Endodermal cell (in vitro differentiated cells): ENCODE data around the gene RHBDF1. TPM values are rescaled to one million over a fixed set of nuclear protein-coding genes. Genes with fewer than 3 reads are reported as not detected.
"Not testable (repeated sequence)": the region's sequence is repeated elsewhere in the genome, so short reads cannot be mapped to it uniquely, and the experiment has no call there.

Experiments
- DNase-seq: peaks from one replicate; pipeline ENCODE4 v3.0.0-alpha.2; 2017
- H3K27ac ChIP-seq: 2 replicates; pipeline ENCODE4 v1.5.1; 2013; ENCODE audit warnings: mild to moderate bottlenecking, low read depth, low read length, moderate library complexity
- H3K27me3 ChIP-seq: 2 replicates; pipeline ENCODE4 v1.6.1; 2013; ENCODE audit warnings: mild to moderate bottlenecking, low read length, moderate library complexity; ENCODE audit not compliant: insufficient read depth, control insufficient read depth, poor library complexity, severe bottlenecking
- H3K36me3 ChIP-seq: 2 replicates; pipeline ENCODE4 v1.7.0; 2013; ENCODE audit warnings: mild to moderate bottlenecking, low read length, moderate library complexity; ENCODE audit not compliant: control insufficient read depth, insufficient read depth
- H3K4me1 ChIP-seq: one replicate; pipeline ENCODE4 v1.7.0; 2013; ENCODE audit warnings: low read length; ENCODE audit not compliant: control insufficient read depth, insufficient read depth
- H3K4me3 ChIP-seq: 2 replicates; pipeline ENCODE4 v1.5.1; 2013; ENCODE audit warnings: mild to moderate bottlenecking, low read length, moderate library complexity
- H3K9ac ChIP-seq: 2 replicates; pipeline ENCODE4 v1.6.1; 2013; ENCODE audit warnings: mild to moderate bottlenecking, low read length, moderate library complexity; ENCODE audit not compliant: poor library complexity, severe bottlenecking; ENCODE audit errors: extremely low read depth
- H3K9me3 ChIP-seq: 2 replicates; pipeline ENCODE4 v1.6.1; 2013; ENCODE audit warnings: mild to moderate bottlenecking, low read length, moderate library complexity; ENCODE audit not compliant: control insufficient read depth
- H3K27ac Mint-ChIP-seq: 2 replicates; pipeline ENCODE4 v1.8.0; 2020; ENCODE audit warnings: mixed read lengths
- H3K27me3 Mint-ChIP-seq: 2 replicates; pipeline ENCODE4 v1.8.0; 2021; ENCODE audit warnings: mild to moderate bottlenecking, mixed read lengths; ENCODE audit not compliant: insufficient read depth
- H3K36me3 Mint-ChIP-seq: 2 replicates; pipeline ENCODE4 v1.8.0; 2020; ENCODE audit warnings: low read depth, mixed read lengths
- H3K4me1 Mint-ChIP-seq: 2 replicates; pipeline ENCODE4 v1.8.0; 2020; ENCODE audit warnings: mixed read lengths
- H3K4me3 Mint-ChIP-seq: 2 replicates; pipeline ENCODE4 v1.8.0; 2020; ENCODE audit warnings: mild to moderate bottlenecking, moderate library complexity, mixed read lengths
- H3K9me3 Mint-ChIP-seq: 2 replicates; pipeline ENCODE4 v1.8.0; 2020; ENCODE audit warnings: mild to moderate bottlenecking, mixed read lengths
- WGBS, 2 experiments: methylation state at CpG; one replicate each; pipeline versions ENCODE4 v1.1.5 to v1.1.7; 2013; ENCODE audit warnings: missing lambda C conversion rate in 2 of 2, mixed read lengths in 1 of 2; ENCODE audit not compliant: insufficient coverage in 1 of 2, insufficient read length in 1 of 2; 5-methylcytosine and 5-hydroxymethylcytosine counted together
- total RNA-seq, 2 donors: library from RNA; stranded (reverse); fragmentation: NEBNext Ultra II Directional in 1 of 2; extraction: Animal tissue kit (Norgen Biotek cat#: 25700) in 1 of 2; gene quantifications; 2 replicates in 1 of 2; 3 replicates in 1 of 2; pipeline ENCODE4 v1.2.1, GENCODE V29; 2021
- TF ChIP-seq, protein P1 (sequence below): fragments of 200-600 bp; sonication (generic); conservative IDR thresholded peaks from 2 replicates; pipeline ENCODE4 v1.5.0; 2021; ENCODE audit warnings: antibody characterized with exemption, mild to moderate bottlenecking

Gene RHBDF1
- total RNA-seq, 2 donors from 2014 or later, result 70.7 to 76.4 TPM

GRCh38 chr16:41439-42068, 30.9 kb downstream of the RHBDF1 start:
- Histone ChIP-seq H3K9me3 (peaks cover 22% of the 10 kb centered on the region), H3K27me3 (no peaks in the 10 kb centered on the region), H3K4me1 (no peaks in the 10 kb centered on the region), H3K9ac (no peak overlapping the region), H3K36me3 (peaks cover 44% of the 10 kb centered on the region), H3K27ac (no peak overlapping the region), H3K4me3 (no peak overlapping the region)
- H3K9me3 Mint-ChIP-seq, result peaks cover 30% of the 10 kb centered on the region
- no peaks in the 10 kb centered on the region for H3K27me3 Mint-ChIP-seq
- no peaks in the 10 kb centered on the region for H3K4me1 Mint-ChIP-seq
- no peak overlapping the region for H3K27ac Mint-ChIP-seq
- 97 to 98% methylated on average over 15 to 22 of the region's 22 CpGs for WGBS, 2 experiments
- TF ChIP-seq, protein P1, sequence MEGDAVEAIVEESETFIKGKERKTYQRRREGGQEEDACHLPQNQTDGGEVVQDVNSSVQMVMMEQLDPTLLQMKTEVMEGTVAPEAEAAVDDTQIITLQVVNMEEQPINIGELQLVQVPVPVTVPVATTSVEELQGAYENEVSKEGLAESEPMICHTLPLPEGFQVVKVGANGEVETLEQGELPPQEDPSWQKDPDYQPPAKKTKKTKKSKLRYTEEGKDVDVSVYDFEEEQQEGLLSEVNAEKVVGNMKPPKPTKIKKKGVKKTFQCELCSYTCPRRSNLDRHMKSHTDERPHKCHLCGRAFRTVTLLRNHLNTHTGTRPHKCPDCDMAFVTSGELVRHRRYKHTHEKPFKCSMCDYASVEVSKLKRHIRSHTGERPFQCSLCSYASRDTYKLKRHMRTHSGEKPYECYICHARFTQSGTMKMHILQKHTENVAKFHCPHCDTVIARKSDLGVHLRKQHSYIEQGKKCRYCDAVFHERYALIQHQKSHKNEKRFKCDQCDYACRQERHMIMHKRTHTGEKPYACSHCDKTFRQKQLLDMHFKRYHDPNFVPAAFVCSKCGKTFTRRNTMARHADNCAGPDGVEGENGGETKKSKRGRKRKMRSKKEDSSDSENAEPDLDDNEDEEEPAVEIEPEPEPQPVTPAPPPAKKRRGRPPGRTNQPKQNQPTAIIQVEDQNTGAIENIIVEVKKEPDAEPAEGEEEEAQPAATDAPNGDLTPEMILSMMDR, result no peak
- no peak for DNase-seq
- H3K36me3 Mint-ChIP-seq, result peaks cover 65% of the 10 kb centered on the region
- H3K4me3 Mint-ChIP-seq, result no peak overlapping the region

DNA sequence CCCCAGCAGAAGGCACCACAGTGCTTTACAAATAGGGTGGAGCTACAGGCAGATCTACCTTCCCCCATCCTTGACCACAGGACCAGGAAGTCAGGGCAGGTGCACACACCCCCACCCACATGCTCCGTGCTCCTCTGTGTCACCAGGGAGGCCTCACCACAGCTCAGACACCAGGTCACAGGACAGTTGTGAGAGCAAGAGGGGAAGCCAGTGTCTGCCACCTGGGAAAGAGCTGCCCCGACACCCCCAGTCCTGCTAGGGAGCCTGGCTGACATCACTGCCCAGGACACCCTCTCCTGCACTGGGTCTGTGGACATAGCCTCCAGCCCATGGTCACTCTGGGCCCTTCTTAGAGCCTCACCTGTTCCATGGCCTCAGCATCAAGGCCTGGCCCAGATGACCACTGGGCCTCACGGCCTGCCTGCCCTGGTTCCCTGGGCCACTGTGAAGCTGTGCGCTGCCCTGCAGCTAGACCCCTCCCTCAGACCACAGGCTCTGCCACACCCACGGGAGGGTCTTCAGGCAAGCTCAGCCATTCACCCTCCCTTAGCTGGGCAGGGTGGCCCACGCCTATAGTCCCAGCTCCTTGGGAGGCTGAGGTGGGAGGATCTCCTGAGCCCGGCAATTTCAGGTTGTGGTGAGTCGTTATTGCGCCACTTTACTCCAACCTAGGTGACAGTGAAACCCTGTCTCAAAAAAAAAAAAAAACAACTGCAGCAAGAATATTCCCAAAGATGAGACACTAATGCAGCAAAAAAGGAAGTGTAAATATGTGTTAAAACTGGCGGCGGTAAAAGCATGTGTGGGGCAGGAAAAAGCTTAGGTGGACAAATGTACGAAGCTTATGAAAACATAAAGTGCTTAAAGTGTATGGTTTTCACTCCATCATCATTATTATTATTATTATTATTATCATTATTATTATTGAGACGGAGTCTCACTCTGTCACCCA, 33.2 kb downstream of the RHBDF1 start:
- H3K27me3 ChIP-seq, result no peaks in the 10 kb centered on the region
- WGBS, 2 experiments, result 89 to 90% methylated on average over 5 to 13 of the region's 13 CpGs
- Mint-ChIP-seq H3K4me3 (no peak overlapping the region), H3K27ac (no peak overlapping the region), H3K36me3 (peaks cover 44% of the 10 kb centered on the region), H3K4me1 (no peaks in the 10 kb centered on the region), H3K9me3 (peaks cover 30% of the 10 kb centered on the region), H3K27me3 (no peaks in the 10 kb centered on the region)
- no peaks in the 10 kb centered on the region for H3K4me1 ChIP-seq
- peaks cover 22% of the 10 kb centered on the region for H3K9me3 ChIP-seq
- TF ChIP-seq, protein P1, result no peak
- H3K36me3 ChIP-seq, result peaks cover 22% of the 10 kb centered on the region
- H3K27ac ChIP-seq, result no peak overlapping the region
- no peak overlapping the region for H3K4me3 ChIP-seq
- H3K9ac ChIP-seq, result no peak overlapping the region
- no peak for DNase-seq

DNA sequence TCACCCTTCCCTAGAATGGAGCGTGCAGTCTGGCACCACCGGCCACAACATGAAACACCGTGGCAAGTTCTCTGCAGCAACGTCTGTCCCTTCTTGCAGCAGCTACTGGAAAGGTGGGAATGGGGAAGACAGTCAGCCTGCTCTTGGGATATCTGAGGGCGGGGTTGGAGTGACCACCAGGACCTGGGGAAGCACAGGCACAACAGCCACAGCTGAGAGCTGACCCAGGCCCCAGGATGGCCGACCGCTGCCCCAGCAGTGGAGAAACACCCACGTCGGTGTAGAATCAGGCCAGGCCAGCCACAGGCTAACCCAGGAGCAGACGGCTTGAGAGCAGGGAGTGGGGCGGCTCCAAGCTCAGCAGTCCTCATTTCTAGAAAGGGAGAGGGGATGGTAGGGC, 34.2 kb downstream of the RHBDF1 start:
- H3K27me3 Mint-ChIP-seq, DNase-seq, H3K27me3 ChIP-seq, H3K4me1 Mint-ChIP-seq, H3K9ac ChIP-seq, H3K4me1 ChIP-seq, H3K27ac ChIP-seq, H3K27ac Mint-ChIP-seq, H3K4me3 Mint-ChIP-seq, H3K4me3 ChIP-seq: not testable (repeated sequence)
- Histone ChIP-seq H3K9me3 (peaks cover 20% of the 10 kb centered on the region), H3K36me3 (peaks cover 16% of the 10 kb centered on the region)
- peaks cover 35% of the 10 kb centered on the region for H3K36me3 Mint-ChIP-seq
- WGBS, 2 experiments, result 65 to 69% methylated on average over 10 to 11 of the region's 11 CpGs
- peaks cover 24% of the 10 kb centered on the region for H3K9me3 Mint-ChIP-seq
